GM19452 (cell line): Measurements from ENCODE around the gene KHDC1L.
A peak's percentile ranks its signal among the peaks of the same experiment; 100 is the strongest.
"Not testable (repeated sequence)": the region's sequence is repeated elsewhere in the genome, so short reads cannot be mapped to it uniquely, and the experiment has no call there.

Source experiments
- ATAC-seq: cut with Tn5 transposase; IDR thresholded peaks from one replicate; pipeline ENCODE4 v1.9.1; 2021; ENCODE audit not compliant: unreplicated experiment

The KHDC1L gene, protein sequence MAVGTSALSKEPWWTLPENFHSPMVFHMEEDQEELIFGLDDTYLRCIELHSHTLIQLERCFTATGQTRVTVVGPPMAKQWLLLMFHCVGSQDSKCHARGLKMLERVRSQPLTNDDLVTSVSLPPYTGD

DNA sequence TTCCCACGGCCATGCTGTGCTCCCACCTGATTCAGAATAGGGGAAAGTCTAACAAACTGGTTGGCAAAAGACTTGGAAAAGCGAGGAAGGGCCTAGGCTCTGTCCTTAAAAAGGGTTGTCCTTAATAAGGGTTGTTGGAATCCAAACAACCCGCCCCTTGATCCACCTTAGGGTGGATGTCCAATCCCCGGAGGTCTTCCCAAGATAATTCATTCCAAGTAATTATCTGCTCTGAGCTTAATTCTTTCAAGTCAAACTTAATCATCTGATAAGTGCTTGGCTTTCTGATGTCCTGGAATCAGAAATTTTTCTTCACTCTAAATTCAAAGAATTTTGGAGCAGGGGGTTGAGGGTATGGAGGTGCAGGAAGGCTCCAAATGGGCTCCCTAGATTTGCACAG lies at the start of gene KHDC1L:
Gene KHDC1L (minus strand): TSS at position 101 of the 400 bp plus-strand sequence. CDS start 88 bp downstream, at position 13.
- ATAC-seq = no peak

DNA sequence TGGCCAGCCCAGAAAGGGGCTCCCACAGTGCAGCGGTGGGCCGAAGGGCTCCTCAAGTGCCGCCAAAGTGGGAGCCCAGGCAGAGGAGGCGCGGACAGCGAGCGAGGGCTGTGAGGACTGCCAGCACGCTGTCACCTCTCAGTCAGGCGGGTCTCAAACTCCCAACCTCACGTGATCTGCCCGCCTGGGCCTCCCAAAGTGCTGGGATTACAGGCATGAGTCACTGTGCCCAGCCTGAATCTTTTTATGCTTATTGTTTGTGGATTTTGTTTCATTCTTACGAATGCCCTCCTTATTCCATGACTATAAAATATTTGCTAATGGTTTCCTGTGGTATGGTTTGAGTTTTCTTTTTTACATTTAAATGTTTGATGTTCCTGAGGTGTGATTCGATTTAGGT lies 44.0 kb upstream of the KHDC1L start:
- not testable (repeated sequence) for ATAC-seq

DNA sequence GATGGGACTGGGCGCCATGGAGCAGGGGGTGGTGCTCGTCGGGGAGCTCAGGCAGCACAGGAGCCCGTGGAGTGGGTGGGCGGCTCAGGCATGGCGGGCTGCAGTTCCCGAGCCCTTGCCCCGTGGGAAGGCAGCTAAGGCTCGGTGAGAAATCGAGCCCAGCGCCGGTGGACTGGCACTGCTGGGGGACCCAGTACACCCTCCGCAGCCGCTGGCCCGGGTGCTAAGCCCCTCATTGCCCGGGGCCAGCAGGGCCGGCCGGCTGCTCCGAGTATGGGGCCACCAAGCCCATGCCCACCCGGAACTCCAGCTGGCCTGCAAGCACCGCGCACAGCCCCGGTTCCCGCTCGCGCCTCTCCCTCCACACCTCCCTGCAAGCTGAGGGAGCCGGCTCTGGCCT lies 43.6 kb upstream of the KHDC1L start:
- ATAC-seq = not testable (repeated sequence)

- no peak for ATAC-seq
These were observed 39.1 kb upstream of the KHDC1L start for GRCh38 chr6:73264446-73264845.

DNA sequence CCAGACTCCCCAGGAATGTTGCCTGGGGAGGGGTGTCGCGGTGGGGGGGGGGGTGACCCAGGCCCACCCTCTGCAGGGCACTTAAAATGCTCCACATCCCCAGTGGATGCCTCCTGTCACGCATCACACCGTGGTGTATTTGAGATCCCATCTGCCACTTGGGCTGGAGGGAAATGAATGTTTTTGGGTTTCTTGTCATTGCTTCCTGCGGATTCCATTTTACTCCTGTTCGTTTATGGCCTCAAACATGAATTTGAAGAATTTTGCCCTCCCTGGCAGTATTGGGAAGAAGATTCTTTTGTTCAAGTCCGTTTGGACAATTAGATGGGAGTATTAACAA lies 38.2 kb upstream of the KHDC1L start:
- peak; percentile 2 for ATAC-seq

- peak; percentile 95 for ATAC-seq
These were observed 37.6 kb upstream of the KHDC1L start, which contains the start of gene KHDC1 for GRCh38 chr6:73262671-73263569. TSS of gene KHDC1 (minus strand) at chr6:73263196. CDS start at chr6:73242517, 20,679 bp downstream.

- ATAC-seq = no peak
These were observed 33.4 kb upstream of the KHDC1L start for GRCh38 chr6:73258721-73259120.

DNA sequence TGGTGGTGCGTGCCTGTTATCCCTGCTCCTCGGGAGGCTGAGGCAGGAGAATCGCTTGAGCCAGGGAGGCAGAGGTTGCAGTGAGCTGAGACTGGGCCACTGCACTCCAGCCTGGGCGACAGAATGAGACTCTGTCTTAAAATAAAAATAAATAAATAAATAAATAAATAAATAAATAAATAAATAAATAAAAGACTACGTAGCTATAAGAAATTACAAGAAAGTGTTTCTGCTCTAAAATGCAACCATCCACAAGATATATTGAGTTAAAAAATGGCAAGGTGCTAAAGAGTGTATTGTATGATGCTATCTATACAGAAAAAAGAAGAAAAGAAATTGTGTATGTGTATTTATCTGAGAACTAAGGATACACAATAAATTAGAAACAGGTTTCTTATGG lies 29.0 kb upstream of the KHDC1L start:
- ATAC-seq = not testable (repeated sequence)

GRCh38 chr6:73252703-73253102 lies 27.4 kb upstream of the KHDC1L start:
- no peak for ATAC-seq

DNA sequence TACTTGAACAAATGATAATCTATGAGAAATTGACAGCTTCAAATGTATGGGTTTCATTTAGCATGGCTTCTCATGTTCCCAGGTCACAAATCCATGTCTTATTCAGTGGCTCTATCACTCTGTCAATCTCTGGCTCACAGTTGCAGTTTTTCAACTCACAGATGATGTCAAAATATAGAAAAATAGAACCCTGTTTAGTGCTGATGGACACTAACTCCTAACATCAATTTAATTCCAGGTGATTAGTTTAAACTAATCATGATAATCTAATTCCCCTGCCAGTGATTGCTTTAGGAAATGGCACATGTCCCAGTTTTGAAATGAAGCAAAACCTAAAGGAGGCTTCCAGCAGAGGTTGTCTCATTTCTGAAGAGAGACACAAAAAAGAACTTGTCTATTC lies 24.7 kb upstream of the KHDC1L start:
- no peak for ATAC-seq

- no peak for ATAC-seq
These were observed 23.1 kb upstream of the KHDC1L start for GRCh38 chr6:73248192-73248903.

DNA sequence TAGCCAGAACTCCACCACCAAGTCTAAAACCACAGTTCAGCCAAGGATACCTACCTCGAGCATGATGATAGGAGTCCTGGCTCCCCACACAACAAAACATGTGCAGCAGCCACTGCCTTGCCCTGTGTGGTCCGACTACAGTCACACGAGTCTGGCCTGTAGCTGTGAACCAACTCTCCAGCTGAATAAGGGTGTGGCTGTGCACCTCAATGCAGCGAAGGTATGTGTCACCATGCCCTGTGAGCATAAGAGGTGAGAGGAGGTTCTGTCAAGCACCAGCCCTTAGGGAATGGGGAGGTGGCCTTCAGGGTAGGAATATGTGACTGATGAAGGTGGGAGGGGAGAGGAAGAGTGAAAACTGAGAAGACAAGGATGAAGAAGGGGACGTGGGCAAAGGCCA lies 16.7 kb upstream of the KHDC1L start:
- no peak for ATAC-seq

DNA sequence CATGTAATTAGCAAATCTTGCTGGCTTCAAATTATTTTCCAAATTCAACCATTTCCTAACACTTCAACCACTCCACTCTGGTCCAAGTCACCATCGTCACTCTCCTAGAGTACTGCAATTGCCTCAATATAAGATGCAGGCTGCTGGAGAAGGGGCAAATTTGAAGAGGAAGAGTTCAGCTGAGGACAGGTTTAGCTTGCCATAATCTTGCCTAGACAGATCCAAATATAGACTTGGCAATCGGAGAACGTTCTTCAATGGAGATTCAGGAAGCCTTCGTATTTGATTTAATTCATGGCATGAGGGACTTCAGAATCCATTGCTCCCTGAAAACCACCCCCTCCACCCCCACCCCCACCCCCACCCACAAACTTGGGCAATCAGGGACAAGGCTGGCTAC lies 15.4 kb upstream of the KHDC1L start:
- no peak for ATAC-seq

DNA sequence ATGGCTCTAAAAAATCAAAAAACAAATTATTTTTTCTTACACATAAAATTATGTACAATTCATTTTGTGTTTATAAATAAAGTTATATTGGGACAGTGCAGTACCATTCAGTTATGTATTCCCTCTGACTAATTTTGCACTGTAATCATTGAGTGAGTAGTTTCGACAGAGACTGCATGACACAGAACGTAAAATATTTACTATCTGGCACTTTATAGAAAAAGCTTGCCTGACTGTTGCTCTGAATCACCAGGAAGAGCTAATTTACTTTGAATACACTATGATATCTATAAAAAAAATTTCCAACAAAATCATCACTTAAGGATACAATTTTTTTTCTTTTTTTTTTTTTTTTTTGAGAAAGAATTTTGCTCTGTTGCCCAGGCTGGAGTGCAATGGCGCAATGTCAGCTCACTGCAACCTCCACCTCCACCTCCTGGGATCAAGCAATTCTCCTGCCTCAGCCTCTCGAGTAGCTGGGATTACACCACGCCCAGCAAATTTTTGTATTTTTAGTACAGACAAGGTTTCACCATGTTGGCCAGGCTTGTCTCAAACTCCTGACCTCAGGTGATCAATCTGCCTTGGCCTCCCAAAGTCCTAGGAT lies 11.0 kb upstream of the KHDC1L start:
- no peak for ATAC-seq

GRCh38 chr6:73234733-73235132 lies 9.4 kb upstream of the KHDC1L start:
- no peak for ATAC-seq

- ATAC-seq = not testable (repeated sequence)
These were observed 8.7 kb upstream of the KHDC1L start for GRCh38 chr6:73233971-73234370.

- no peak for ATAC-seq
These were observed 7.8 kb upstream of the KHDC1L start for GRCh38 chr6:73233048-73233447.

DNA sequence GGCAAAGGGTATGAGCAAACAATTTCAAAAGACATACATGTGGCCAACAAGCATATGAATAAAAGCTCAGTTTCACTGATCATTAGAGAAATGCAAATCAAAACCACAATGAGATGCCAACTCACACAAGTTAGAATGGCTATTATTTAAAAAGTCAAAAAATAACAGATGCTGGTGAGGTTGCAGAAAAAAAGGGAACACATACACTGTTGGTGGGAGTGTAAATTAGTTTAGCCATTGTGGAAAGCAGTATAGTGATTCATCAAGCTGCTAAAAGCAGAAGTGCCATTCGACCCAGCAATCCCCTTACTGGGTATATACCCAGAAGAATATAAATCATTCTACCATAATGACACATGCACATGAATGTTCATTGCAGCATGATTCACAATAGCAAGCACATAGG lies 6.7 kb upstream of the KHDC1L start:
- ATAC-seq = peak; percentile 78

DNA sequence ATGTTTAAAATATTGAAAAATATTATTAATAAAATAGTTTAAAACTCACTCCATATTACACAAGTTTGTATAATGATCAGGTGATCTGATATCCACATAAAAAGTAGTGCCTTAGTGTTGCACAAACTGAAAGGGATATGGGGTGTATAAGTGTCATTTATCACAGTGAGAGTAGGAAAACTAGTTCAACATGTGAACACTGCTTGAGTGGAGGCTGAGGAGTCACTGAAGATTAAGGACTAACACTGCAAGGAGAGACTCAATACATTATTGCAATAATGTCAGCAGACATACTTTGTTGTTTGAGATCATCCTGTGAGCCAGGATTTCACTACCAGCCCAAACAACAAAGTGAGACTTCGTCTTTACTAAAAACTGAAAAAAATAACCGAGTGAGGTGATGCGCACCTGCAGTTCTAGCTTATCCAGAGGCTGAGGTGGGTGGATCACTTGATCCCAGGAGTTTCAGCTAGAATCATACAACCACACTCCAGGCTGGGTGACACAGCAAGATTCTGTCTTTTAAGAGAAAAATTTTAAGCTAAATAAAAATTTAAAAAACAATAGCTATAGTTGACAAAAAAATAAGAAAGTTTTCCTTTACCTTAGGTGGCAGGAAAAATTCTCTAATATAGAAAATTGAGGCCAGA lies 2.4 kb upstream of the KHDC1L start:
- ATAC-seq = no peak

GRCh38 chr6:73216859-73217258 lies 8.4 kb downstream of the KHDC1L start:
- no peak for ATAC-seq

GRCh38 chr6:73209117-73209516 lies 16.2 kb downstream of the KHDC1L start:
- ATAC-seq = no peak
